GM18520 (cell line): ENCODE results near the gene TELO2.
"Not testable (repeated sequence)": the region's sequence is repeated elsewhere in the genome, so short reads cannot be mapped to it uniquely, and the experiment has no call there.

ENCODE experiments used
- ATAC-seq: cut with Tn5 transposase; IDR thresholded peaks from one replicate; pipeline ENCODE4 v1.9.1; 2021; ENCODE audit not compliant: unreplicated experiment

Gene TELO2

GRCh38 chr16:1457489-1458245 lies 35.5 kb upstream of the TELO2 start:
- ATAC-seq, result no peak

GRCh38 chr16:1458336-1458976 lies 34.7 kb upstream of the TELO2 start:
- ATAC-seq, result no peak

- no peak for ATAC-seq
Observed at GRCh38 chr16:1458977-1459341, 34.2 kb upstream of the TELO2 start.

- no peak for ATAC-seq
Observed at GRCh38 chr16:1459967-1460366, 33.2 kb upstream of the TELO2 start.

GRCh38 chr16:1460602-1461138 lies 32.5 kb upstream of the TELO2 start:
- ATAC-seq, result no peak

GRCh38 chr16:1461146-1461545 lies 32.0 kb upstream of the TELO2 start:
- no peak for ATAC-seq

- no peak for ATAC-seq
Observed at GRCh38 chr16:1464196-1464893, 28.8 kb upstream of the TELO2 start.

GRCh38 chr16:1464894-1465566 lies 28.1 kb upstream of the TELO2 start:
- ATAC-seq, result no peak

- no peak for ATAC-seq
Observed at GRCh38 chr16:1465567-1465915, 27.6 kb upstream of the TELO2 start.

GRCh38 chr16:1466054-1466453 lies 27.1 kb upstream of the TELO2 start:
- ATAC-seq, result no peak

GRCh38 chr16:1466968-1467521 lies 26.1 kb upstream of the TELO2 start:
- no peak for ATAC-seq

- ATAC-seq, result no peak
Observed at GRCh38 chr16:1468426-1468810, 24.7 kb upstream of the TELO2 start.

GRCh38 chr16:1469141-1469540 lies 24.0 kb upstream of the TELO2 start:
- ATAC-seq, result not testable (repeated sequence)

GRCh38 chr16:1469693-1470201 lies 23.4 kb upstream of the TELO2 start:
- no peak for ATAC-seq

- ATAC-seq, result no peak
Observed at GRCh38 chr16:1470481-1471251, 22.5 kb upstream of the TELO2 start.

GRCh38 chr16:1471569-1472194 lies 21.5 kb upstream of the TELO2 start:
- ATAC-seq, result no peak

- no peak for ATAC-seq
Observed at GRCh38 chr16:1472974-1473373, 20.2 kb upstream of the TELO2 start.

- peak; percentile 13 for ATAC-seq
Observed at GRCh38 chr16:1474082-1474795, 18.9 kb upstream of the TELO2 start.
